NCI-H748 treated with DMSO at 0.1 percent for 48 hours (cell line): ENCODE data around the gene PRAMEF12.
"Not testable (repeated sequence)": the region's sequence is repeated elsewhere in the genome, so short reads cannot be mapped to it uniquely, and the experiment has no call there.

ENCODE experiments used
- DNase-seq: peaks from one replicate; lab custom pipeline; 2025; lab: John Stamatoyannopoulos, UW

The PRAMEF12 gene

DNA sequence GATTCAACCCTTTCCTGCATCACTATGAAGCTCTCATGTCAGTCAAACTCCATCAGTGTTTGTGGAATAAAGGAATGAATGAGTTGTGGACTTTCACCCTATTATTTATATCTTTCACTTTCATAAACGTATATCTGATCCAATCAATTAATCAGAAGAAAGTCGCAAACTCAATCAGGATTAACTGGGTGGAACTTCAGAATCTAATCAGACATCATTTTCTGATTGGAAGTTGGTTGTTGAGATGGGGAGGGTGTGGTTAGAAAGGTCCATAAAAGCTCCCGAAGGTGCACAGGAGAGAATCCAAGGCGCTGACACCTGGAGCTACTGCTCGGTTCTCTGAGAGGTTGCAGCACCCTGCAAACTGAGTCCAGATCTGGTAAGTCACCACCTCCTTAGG is at the start of gene PRAMEF12:
Gene PRAMEF12 (plus strand): TSS at position 301 of the 400 bp plus-strand sequence. CDS start 1,130 bp downstream, outside the sequence.
- no peak for DNase-seq

DNA sequence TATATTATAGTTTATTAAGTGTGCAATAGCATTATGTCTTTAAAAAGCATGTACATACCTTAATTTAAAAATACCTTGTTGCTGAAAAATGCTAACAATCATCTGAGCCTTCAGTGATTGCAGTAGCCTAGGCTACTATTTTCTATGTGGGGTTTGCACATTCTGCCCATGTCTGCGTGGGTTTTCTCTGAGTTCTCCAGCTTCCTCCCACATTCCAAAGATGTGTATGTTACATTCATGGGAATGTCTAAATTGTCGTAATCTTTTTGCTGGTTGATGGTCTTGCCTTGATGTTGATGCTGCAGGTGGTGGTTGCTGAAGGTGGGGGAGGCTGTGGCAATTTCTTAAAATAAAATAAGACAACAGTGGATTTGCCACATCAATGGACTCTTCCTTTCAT is 45.1 kb upstream of the PRAMEF12 start:
- DNase-seq = no peak

DNA sequence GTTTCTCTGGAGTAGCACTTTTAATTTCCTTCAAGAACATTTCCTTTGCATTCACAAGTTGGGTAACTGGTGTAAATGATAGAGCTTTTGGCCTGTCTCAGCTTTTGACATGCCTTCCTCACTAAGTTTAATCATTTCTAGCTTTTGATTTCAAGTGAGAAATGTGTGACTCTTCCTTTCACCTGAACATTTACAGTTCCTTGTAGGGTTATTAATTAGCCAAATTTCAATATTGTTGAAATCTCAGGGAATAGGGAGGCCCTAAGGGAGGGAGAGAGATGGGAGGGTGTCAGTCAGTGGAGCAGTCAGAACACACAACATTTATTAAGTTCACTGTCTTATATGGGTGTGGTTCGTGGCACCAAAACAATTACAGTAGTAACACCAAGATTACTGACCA is 43.4 kb upstream of the PRAMEF12 start:
- DNase-seq = no peak

DNA sequence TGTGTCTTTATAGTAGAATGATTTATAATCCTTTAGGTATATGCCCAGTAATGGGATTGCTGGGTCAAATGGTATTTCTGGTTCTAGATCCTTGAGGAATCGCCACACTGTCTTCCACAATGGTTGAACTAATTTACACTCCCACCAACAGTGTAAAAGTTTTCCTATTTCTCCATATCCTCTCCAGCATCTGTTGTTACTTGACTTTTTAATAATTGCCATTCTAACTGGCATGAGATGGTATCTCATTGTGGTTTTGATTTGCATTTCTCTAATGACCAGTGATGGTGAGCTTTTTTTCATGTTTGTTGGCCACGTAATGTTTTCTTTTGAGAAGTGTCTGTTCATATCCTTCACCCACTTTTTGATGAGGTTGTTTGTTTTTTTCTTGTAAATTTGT is 42.5 kb upstream of the PRAMEF12 start:
- not testable (repeated sequence) for DNase-seq

DNA sequence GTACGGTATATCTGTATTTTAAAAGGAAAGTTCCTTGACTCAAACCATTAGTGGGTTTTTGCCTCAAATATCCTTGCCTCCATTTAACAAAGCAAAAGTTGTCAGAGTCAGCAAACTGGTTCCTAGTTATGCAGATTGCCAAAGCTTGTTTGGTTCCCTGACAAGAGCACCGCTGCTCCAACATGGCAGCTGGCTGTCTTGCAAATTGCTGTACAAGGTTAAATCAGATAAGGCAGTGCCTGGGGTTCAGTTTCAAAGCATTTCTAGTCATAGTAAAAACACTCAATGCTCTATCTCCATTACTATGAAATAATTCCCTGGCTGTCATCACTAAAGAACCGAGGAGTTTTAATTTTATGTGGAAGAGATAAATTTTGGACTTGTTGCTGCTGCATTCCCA is 38.9 kb upstream of the PRAMEF12 start:
- DNase-seq = no peak

DNA sequence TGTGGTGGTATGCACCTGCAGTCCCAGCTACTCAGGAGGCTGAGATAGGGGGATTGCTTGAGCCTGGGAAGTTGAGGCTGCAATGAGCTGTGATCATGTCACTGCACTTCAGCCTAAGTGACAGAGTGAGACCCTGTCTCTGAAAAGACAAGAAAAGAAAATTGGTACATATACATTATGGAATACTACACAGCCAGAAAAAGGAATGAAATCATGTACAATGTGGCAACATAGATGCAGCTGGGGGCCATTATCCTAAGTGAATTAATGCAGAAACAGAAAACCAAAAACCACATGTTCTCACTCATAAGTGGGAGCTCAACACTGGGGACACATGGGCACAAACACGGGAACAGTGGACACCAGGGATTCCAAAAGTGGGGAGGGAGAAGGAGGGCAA is 34.6 kb upstream of the PRAMEF12 start:
- DNase-seq = no peak

DNA sequence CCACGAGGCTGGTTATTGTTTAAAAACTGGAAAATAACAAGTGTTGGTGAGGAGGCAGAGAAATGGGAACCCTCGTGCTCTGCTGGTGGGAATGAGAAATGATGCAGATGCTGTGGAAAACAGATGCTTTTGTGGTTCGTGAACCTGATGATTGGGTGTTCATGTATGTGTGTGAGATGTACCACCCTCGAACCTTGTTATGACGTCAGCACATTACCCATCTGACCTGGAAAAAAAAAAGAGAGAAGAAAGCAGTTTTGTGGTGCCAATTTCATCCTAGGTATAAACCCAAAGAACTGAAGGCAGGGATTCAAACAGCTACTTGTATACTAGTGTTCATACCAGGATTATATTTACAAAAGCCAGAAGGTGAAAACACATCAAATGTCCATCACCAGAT is 33.9 kb upstream of the PRAMEF12 start:
- DNase-seq = no peak

DNA sequence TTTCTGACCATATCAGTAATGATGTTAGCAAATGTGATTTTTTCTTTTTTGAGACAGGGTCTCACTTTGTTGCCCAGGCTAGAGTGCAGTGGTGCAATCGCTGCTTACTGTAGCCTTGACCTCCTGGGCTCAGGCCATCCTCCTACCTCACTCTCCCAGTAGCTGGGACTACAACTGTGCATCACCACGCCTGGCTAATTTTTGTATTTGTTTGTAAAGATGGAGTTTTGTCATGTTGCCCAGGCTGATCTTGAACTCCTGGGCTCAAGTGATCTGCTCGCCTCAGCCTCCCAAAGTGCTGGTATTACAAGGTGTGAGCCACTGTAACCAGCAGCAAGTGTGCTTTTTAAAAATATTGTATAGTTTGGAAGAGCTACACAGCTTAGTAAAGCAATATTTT is 31.6 kb upstream of the PRAMEF12 start:
- DNase-seq = no peak

DNA sequence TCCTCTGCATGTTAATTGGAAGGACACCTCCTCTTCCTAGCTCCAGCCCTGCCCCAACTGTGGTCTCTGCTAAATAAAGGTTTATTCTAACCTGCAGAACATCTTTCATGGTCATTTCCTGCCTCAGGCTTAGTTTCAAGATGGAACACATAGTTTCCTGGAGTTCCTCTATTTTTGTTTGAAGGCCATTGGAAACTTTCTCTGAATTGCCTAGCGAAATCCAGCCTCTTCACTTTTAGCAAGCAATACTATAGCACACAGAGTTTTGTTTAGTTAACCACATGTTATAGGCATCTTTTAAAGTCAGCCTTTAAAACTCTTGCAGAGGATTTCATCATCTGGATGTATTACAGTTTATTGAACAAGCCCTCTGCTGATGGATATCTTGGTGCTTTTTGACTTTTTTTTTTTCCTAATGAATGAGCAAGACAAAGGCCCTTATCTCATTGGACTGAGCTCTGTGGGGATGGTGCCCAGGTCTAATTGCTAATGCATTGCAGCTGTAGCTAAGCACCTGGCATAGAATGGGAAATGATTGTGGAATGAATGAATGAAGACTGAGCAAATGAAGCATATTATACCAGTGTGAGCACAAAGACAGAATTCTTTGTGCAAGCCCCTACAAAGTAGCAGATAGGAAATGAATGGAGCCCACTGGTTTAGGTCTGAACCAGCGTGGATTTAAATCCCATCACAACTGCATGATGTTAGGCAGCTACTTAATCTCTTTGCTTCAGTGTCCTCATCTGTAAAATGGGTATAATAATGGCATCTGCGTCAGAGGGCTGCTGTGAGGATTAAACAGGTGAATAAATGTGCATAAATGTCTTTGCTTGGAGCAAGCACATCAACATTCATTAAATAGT is 28.2 kb upstream of the PRAMEF12 start:
- no peak for DNase-seq

DNA sequence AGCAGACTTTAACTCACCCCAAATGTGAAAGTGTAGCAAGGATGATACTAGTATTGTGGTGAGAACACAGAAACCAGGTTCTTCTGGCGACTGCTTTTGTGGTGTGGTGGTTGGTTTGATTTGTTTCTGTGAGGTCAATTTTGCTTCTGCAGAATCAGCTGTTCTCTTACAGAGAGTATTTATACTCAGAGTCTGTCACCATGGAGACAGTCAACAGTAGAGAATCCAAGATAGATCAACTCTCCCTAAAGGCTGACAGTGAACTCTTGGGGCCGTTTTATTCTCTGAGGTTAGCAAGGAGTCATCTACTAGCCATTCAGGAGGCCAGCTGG is 27.6 kb upstream of the PRAMEF12 start, which contains the start of gene CFAP107:
Gene CFAP107 (plus strand): TSS at position 209 of the 332 bp plus-strand sequence. CDS start 231 bp downstream, outside the sequence.
- DNase-seq = no peak

DNA sequence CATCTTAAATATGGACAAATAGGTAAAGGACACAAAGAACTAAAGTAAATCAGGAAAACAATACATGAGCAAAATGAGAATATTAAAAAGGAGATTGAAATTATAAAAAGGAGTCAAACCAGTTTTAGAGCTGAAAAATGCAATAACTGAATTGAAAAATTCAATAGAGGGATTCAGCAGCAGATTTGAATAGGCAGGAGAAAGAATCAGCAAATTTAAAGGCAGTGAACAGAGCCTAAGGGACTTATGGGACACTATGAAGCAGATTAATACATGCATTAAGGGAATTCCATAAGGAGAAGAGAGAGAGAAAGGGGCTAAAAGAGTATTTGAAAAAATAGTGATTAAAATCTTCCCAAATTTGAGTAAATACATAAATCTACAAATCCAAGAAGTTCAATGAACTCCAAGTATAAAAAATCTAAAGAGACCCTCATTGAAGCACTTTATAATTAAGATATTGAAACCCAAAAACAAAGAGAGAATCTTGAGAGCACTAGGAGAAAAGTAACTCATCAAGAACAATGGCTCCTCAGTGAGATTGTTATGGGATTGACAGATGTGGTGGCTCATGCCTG is 24.7 kb upstream of the PRAMEF12 start:
- no peak for DNase-seq

DNA sequence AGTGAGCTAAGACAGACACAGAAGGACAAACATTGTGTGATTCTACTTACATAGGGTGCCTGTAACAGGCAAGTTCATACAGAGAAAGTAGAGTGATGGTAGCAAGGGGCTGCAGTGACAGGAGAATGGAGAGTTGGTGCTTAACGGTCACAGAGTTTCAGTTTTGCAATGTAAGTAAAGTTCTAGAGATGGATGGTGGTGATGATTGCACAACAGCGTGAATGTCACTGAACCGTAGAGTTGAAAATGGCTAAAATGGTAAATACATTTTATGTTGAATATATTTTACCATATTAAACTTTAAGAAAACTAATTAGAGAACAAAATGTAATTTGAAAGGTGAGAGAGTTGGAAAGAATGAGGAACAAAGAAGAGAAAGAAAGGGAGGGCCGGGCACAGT is 18.8 kb upstream of the PRAMEF12 start:
- no peak for DNase-seq

DNA sequence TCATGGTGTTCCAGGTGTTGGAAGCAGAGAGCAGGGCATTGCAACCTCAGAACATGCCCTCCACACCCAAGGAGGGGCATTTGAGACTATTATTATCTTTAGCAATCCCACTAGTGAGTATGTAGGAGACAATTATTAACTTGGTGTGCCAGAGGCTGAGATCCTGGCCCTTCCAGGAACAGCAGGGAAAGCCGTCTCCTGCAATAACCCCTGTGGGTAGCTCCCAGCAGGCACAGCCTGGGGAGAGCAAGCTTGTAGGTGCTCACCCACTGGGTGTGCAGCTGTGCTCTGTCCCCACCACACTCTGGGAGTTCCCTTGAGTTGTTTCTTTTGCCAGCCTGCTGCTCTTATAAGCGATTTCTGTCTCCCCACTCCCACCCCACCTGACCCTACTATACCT is 17.3 kb upstream of the PRAMEF12 start:
- DNase-seq = no peak

DNA sequence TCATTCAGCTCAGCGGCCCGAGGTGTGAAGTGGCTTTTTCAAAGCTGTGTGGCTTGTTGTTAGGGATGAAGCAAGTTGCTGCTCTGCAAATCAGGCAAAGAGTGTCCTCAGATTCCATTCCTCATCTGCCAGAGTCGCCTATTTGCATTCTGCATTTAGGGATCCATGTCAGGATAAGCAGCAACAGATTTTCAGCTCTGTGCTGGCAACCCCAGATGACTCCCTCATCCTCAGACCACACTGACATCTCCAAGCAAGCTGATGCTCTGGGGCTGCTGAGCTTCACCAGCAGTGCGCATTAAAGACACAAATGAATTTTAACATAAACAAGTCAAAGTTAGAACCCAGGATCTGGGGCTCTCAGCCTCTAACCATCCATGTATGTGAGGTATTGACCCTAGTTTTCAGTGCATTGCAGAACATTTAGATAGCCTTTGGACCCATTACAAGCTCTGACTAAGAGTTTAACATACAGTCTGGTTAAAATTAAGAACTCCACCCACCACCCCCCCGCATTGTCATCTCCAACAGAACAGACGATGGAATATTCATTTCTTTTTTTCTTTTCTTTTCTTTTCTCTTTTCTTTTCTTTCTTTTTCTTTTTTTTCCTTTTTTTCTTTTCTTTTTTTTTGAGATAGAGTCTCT is 16.6 kb upstream of the PRAMEF12 start:
- DNase-seq = no peak

DNA sequence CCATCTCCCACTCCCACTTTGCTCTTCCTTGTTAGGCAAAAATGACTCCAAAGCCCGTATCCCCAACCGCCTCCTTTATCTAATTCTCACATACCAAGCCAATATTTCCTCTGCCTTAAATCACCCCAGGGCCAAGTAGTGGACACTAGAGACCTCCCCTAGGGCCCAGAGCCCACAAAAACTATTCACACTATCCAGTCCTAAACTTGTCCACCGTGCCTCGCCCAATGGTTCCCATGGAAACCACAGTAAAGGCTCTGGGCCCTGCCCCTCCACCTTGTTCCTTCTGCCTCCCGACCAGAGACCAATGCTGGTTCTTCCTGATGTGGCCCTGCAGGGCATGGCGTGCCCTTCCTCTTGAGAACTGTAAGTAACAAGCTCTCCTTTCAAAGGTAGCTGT is 15.7 kb upstream of the PRAMEF12 start:
- DNase-seq = no peak

DNA sequence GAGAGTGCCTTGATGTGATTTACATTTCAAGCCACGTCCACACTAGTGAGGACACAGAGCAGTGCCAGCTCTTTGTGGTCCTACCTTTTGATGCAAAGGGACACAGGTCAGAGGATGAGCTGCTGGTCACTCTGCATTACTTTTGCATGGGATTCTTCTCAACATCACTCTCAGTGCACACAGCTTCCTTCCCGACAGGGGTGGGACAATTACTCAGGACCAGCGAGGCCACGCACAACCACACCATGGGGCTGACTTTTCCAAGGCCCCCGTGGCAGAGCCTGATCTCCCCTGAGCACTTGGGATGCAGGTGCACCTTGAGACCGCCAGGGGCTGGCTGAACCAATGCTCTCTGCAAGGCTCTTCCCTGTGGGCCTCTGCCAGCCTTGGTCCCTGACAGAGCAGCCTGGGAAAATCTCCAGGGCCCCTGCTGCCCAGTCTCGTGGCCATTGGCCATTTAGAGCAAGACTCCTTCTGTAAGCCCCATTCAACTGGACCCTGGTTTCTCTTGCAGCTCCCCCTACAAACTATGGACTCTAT is 13.2 kb upstream of the PRAMEF12 start:
- no peak for DNase-seq

DNA sequence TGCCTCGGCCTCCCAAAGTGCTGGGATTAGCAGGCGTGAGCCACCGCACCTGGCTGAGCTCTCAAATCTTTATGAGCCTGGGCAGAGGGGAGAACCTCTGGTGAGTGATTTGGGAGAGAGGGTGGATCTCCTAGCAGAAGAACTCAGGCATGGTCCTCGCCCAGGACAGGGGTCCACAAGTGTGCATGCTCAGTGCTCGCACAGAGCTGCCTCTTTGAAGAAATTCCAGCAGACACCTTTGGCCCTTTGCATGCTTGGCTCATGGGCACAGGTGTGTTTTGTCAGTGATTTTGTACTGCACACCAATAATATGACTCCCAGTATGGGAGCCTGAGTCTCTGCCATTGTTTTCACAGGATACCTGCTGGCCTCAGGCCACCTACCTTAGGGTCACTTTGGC is 11.8 kb upstream of the PRAMEF12 start:
- DNase-seq = no peak

DNA sequence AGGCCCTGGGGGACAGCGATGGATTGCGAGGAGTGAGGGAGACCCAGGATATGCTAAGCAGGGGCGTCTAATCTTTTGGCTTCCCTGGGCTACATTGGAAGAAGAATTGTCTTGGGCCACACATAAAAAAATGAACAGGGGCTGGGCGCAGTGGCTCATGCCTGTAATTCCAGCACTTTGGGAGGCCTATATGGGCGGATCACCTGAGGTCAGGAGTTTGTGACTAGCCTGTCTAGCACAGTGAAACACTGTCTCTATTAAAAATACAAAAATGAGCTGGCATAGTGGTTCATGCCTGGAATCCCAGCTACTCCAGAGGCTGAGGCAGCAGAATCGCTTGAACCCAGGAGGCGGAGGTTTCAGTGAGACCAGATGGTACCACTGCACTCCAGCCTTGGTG is 10.8 kb upstream of the PRAMEF12 start:
- DNase-seq = no peak

DNA sequence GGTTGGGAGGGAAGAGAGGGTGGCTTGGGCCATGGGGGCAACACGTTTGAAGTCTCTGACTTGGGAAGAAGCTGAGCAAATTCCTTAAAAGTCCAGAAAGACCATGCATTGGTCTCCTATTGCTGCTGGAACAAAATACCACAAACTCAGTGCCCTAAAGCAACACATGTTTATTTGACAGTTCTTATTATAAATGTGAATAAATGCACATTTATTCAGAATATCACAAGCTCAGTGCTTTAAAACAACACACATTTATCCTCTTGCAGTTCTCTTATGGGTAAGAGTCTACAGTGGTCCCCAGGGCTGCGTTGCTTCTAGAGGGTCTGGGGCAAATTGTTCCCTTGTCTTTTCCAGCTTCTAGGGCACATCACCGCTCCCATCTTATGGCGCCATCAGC is 10.1 kb upstream of the PRAMEF12 start:
- DNase-seq = no peak

DNA sequence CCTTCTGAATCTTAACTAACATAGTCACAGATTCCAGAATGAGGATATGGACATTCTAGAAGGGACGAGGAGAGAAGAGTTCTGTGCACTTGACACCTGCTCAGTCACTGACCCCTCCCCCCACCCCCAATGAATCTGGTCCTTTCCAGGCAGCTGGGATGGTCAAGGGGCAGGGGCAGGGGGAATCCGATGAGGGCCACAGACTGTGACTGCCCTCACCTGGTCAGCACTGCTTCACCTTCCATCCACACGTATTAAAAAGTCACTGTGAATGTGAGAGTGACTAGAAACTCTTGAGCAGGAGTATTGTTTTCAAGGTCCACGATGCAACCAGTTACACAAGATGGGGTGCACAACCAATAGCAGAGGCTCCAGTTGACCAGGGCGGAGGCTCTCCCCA is 9.5 kb upstream of the PRAMEF12 start:
- DNase-seq = no peak

DNA sequence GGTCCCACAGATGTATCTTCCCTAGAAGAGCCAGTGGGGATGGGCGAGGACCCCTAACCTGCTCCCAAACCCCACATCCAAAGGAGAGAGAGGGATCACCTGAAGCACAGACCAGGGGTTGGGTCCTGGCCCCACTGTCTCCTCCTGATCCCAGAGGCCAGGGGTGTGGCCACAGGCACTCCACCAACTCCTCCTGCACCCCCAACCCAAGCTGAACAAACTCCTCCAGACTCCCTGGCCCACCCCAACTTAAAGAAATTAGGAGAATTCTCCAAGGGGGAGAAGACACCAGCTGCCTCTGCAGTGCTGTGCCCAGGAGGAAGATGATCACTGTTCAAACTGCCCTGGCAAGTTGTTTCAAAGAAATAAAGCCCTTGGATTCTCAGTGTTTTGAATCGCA is 4.5 kb upstream of the PRAMEF12 start:
- DNase-seq = no peak

DNA sequence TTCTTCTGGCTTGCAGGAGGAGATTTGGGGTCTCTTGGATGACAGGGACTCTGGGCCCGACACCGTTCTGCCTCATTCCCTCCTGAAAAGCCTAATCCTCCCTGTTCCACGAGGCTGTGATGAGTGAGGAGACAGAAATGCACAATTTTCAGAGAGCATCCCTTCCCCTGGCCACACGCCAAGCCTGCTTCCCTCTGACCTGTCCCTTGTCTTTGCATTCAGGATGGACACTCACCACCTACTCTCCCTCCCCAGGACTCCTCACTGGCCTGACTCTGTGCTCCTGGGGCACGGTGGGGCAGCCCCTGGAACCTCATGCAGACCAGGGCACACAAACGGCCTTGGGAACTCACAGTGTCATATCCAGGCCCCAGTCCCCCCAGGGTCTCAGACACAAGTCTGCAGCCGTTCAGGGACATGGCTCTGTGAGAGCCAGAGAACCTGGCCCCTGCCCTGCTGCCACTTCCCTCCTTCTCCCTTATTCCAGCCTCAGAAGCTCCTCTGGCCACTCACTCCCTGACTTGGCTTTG is 3.5 kb upstream of the PRAMEF12 start:
- DNase-seq = no peak

DNA sequence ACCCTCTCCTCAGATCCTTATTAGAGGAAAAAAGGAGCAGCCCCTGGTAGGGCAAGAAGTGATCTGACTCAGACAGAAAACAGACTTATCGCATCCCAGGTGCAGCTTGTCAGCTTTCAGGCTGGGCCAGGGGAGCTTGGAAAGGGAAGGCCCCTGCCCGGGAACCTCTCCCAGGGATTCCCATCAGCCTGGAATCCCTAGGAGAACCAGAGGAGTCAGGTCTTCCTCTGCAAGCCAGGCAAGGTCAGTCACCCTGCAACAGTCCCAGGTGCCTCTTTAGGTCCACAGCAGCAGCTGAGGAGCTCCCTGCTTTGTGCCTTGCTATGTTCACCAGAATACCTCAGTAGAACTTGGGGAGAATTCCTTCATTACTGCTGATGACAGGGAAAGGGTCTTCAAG is 2.9 kb upstream of the PRAMEF12 start:
- no peak for DNase-seq
